B cell (primary cell): ENCODE measurements around the gene FAHD2A. TPM values are rescaled to one million over a fixed set of nuclear protein-coding genes. Genes with fewer than 3 reads are reported as not detected.

Experiments used
- ATAC-seq: fragments of 200-7000 bp; cut with Tn5 transposase; one replicate; pipeline ENCODE4 v1.10.0; 2021; ENCODE audit warnings: low read depth, mild to moderate bottlenecking, moderate number of reproducible peaks, moderate library complexity
- CTCF ChIA-PET: fragments of 350-600 bp; sonication (Branson Sonifier 250); formaldehyde crosslinking; loops from one replicate; lab custom pipeline; 2021; ENCODE audit warnings: antibody characterized with exemption, inconsistent platforms; lab: Charles Lee
- POLR2A ChIA-PET: fragments of 350-600 bp; sonication (Branson Sonifier 250); formaldehyde crosslinking; loops from one replicate; lab custom pipeline; 2021; ENCODE audit warnings: antibody characterized with exemption; lab: Charles Lee
- DNase-seq: peaks from one replicate; pipeline ENCODE4 v3.0.0; 2013
- H2AFZ ChIP-seq: 2 replicates; pipeline ENCODE4 v1.6.1; 2012; ENCODE audit warnings: mild to moderate bottlenecking, low read depth, low read length; ENCODE audit not compliant: insufficient read depth, poor library complexity, severe bottlenecking
- H3K27ac ChIP-seq, 2 donors: 1 replicate in 1 of 2; 2 replicates in 1 of 2; pipeline ENCODE4 v1.5.1; 2012 to 2013; ENCODE audit warnings: low read length in 2 of 2, mild to moderate bottlenecking in 2 of 2, moderate library complexity in 1 of 2
- H3K27me3 ChIP-seq, 4 experiments: fragments of 200-600 bp in 1 of 4; sonication (generic) in 1 of 4; replicated peaks in 1 of 4; 1 replicate in 2 of 4; 2 replicates in 2 of 4; pipeline versions ENCODE4 v1.6.1 to v1.7.0; 2013 to 2016; ENCODE audit warnings: low read length in 3 of 4, mild to moderate bottlenecking in 2 of 4, mixed read lengths in 1 of 4, moderate library complexity in 1 of 4; ENCODE audit not compliant: insufficient read depth in 4 of 4, control insufficient read depth in 3 of 4; ENCODE audit errors: control extremely low read depth in 1 of 4
- H3K36me3 ChIP-seq, 2 experiments: replicated peaks in 1 of 2; 1 replicate in 1 of 2; 2 replicates in 1 of 2; pipeline versions ENCODE4 v1.6.1 to v1.7.1; 2013; ENCODE audit warnings: low read length in 1 of 2; ENCODE audit not compliant: insufficient read depth in 2 of 2, control insufficient read depth in 1 of 2; ENCODE audit errors: control extremely low read depth in 1 of 2, extremely low read depth in 1 of 2
- H3K4me1 ChIP-seq, 2 donors: fragments of 200-600 bp in 1 of 2; sonication (generic) in 1 of 2; 1 replicate in 1 of 2; 2 replicates in 1 of 2; pipeline versions ENCODE4 v1.5.1 to v1.6.1; 2013 to 2017; ENCODE audit warnings: low read length in 2 of 2; ENCODE audit not compliant: control insufficient read depth in 2 of 2, insufficient read depth in 2 of 2
- H3K4me2 ChIP-seq: replicated peaks from 2 replicates; pipeline ENCODE3; 2012; ENCODE audit warnings: mild to moderate bottlenecking, low read depth, low read length; ENCODE audit not compliant: poor library complexity, severe bottlenecking
- H3K4me3 ChIP-seq, 5 experiments: fragments of 200-600 bp in 1 of 5; sonication (generic) in 1 of 5; 1 replicate in 3 of 5; 2 replicates in 2 of 5; pipeline versions ENCODE4 v1.5.1 to v1.7.0; 2011 to 2016; ENCODE audit warnings: low read length in 4 of 5, mild to moderate bottlenecking in 4 of 5, low read depth in 2 of 5, control low read depth in 1 of 5, moderate library complexity in 1 of 5; ENCODE audit not compliant: insufficient read depth in 1 of 5; ENCODE audit errors: control extremely low read depth in 1 of 5, extremely low read depth in 1 of 5
- H3K79me2 ChIP-seq: fragments of 200-600 bp; sonication (generic); one replicate; pipeline ENCODE4 v1.6.0; 2016; ENCODE audit warnings: low read length; ENCODE audit not compliant: control insufficient read depth, insufficient read depth
- H3K9ac ChIP-seq: fragments of 200-600 bp; sonication (generic); 2 replicates; pipeline ENCODE4 v1.6.1; 2017; ENCODE audit warnings: mild to moderate bottlenecking, low read length, moderate library complexity
- H3K9me3 ChIP-seq, 3 donors: one replicate each; pipeline versions ENCODE4 v1.6.1 to v1.7.1; 2013; ENCODE audit warnings: low read length in 2 of 3; ENCODE audit not compliant: control insufficient read depth in 2 of 3, insufficient read depth in 1 of 3; ENCODE audit errors: control extremely low read depth in 1 of 3
- H4K20me1 ChIP-seq: 2 replicates; pipeline ENCODE4 v1.6.0; 2012; ENCODE audit warnings: mild to moderate bottlenecking, low read length; ENCODE audit not compliant: insufficient read depth, control insufficient read depth, poor library complexity, severe bottlenecking
- H3K27ac Mint-ChIP-seq: one replicate; pipeline ENCODE4 v1.8.0; 2021; ENCODE audit warnings: mixed read lengths
- H3K27me3 Mint-ChIP-seq: one replicate; pipeline ENCODE4 v1.8.0; 2021; ENCODE audit warnings: mixed read lengths
- H3K4me1 Mint-ChIP-seq: one replicate; pipeline ENCODE4 v1.8.0; 2021; ENCODE audit warnings: mixed read lengths
- H3K4me3 Mint-ChIP-seq: one replicate; pipeline ENCODE4 v1.8.0; 2021; ENCODE audit warnings: mixed read lengths
- H3K9me3 Mint-ChIP-seq: one replicate; pipeline ENCODE4 v1.8.0; 2022; ENCODE audit warnings: mixed read lengths; ENCODE audit not compliant: insufficient read depth
- CTCF ChIP-seq: fragments of 200-600 bp; IDR thresholded peaks from one replicate; pipeline ENCODE4 v1.8.0; 2022; ENCODE audit warnings: antibody characterized with exemption, mild to moderate bottlenecking
- EZH2 ChIP-seq: IDR thresholded peaks from 2 replicates; pipeline ENCODE4 v1.6.1; 2012; ENCODE audit warnings: borderline replicate concordance, low read depth, mild to moderate bottlenecking, moderate library complexity, low read length; ENCODE audit not compliant: insufficient read depth, poor library complexity, severe bottlenecking
- WGBS: methylation state at CpG from one replicate; pipeline ENCODE4 v1.1.5; 2013; ENCODE audit warnings: missing lambda C conversion rate; ENCODE audit not compliant: insufficient coverage; 5-methylcytosine and 5-hydroxymethylcytosine counted together
- intact Hi-C: fragments of 100-400 bp; cut with micrococcal nuclease; formaldehyde crosslinking; loops from one replicate; pipeline ENCODE4 v1.10.0; 2022
- polyA plus RNA-seq: library from polyadenylated mRNA; depleted of rRNA; stranded (reverse); fragments of >200 nt; gene quantifications from 2 replicates; pipeline ENCODE4 v1.2.3, GENCODE V29; 2012
- total RNA-seq, 2 donors: library from RNA; stranded (reverse); fragments of 120-200 nt in 1 of 2; gene quantifications; 1 replicate in 1 of 2; 2 replicates in 1 of 2; pipeline versions ENCODE4 v1.2.3 to v1.2.4, GENCODE V29; 2013 to 2022

Gene FAHD2A
- total and polyA plus RNA-seq, 2 donors (not counting 1 experiment from before 2014, with no cell fraction given) = 18.3 to 22.9 TPM

GRCh38 chr2:95361216-95361980 is 41.1 kb upstream of the FAHD2A start:
- TF ChIP-seq EZH2 (no peak), CTCF (no peak)
- no peak for DNase-seq
- H3K9me3 ChIP-seq = peaks cover 0 to 10% (median 0%) of the 10 kb centered on the region in 3 donors
- Mint-ChIP-seq H3K27ac (no peak overlapping the region), H3K4me3 (no peak overlapping the region), H3K9me3 (no peaks in the 10 kb centered on the region), H3K27me3 (peaks cover 6% of the 10 kb centered on the region), H3K4me1 (no peaks in the 10 kb centered on the region)
- H3K9ac ChIP-seq = no peak overlapping the region
- intact Hi-C loops = no loop called here
- no peaks in the 10 kb centered on the region for H3K36me3 ChIP-seq
- H3K4me3 ChIP-seq = no peak overlapping the region
- no peak overlapping the region for H3K4me2 ChIP-seq
- ChIA-PET POLR2A (no interaction called here), CTCF (no interaction called here)
- no peaks in the 10 kb centered on the region for H3K79me2 ChIP-seq
- no peak overlapping the region for H2AFZ ChIP-seq
- no peak overlapping the region for H3K27ac ChIP-seq
- no peak for ATAC-seq
- peaks cover 0 to 5% (median 0%) of the 10 kb centered on the region in 4 experiments for H3K27me3 ChIP-seq
- no peaks in the 10 kb centered on the region for H4K20me1 ChIP-seq
- H3K4me1 ChIP-seq = no peaks in the 10 kb centered on the region
- 92% methylated on average over 9 of the region's 9 CpGs for WGBS

- Histone ChIP-seq H3K9ac (no peak overlapping the region), H3K9me3 (peaks cover 0 to 3% (median 0%) of the 10 kb centered on the region in 3 donors), H3K4me1 (no peaks in the 10 kb centered on the region), H3K4me2 (no peak overlapping the region), H3K79me2 (no peaks in the 10 kb centered on the region), H3K36me3 (no peaks in the 10 kb centered on the region), H2AFZ (no peak overlapping the region), H4K20me1 (no peaks in the 10 kb centered on the region), H3K27me3 (no peaks in the 10 kb centered on the region), H3K4me3 (no peak overlapping the region), H3K27ac (no peak overlapping the region)
- ChIA-PET POLR2A (no interaction called here), CTCF (no interaction called here)
- Mint-ChIP-seq H3K9me3 (no peaks in the 10 kb centered on the region), H3K27me3 (peaks cover 14% of the 10 kb centered on the region), H3K4me1 (no peaks in the 10 kb centered on the region), H3K27ac (no peak overlapping the region), H3K4me3 (no peak overlapping the region)
- ATAC-seq = no peak
- 95% methylated on average over 9 of the region's 9 CpGs for WGBS
- no peak for DNase-seq
- no peak for TF ChIP-seq EZH2
- no peak for TF ChIP-seq CTCF
- intact Hi-C loops = no loop called here
Observed at GRCh38 chr2:95362486-95362885, 40.0 kb upstream of the FAHD2A start.
